IMR-90 (cell line): ENCODE measurements around the gene ARFGAP3. TPM values are rescaled to one million over a fixed set of nuclear protein-coding genes. Genes with fewer than 3 reads are reported as not detected.

Experiments used
- ATAC-seq: fragments of 200-7000 bp; cut with Tn5 transposase; 2 replicates; pipeline ENCODE4 v1.9.1; 2020; ENCODE audit warnings: low read depth, mild to moderate bottlenecking, moderate library complexity
- BruUV-seq: library from RNA; stranded (reverse); fragments of 400-500 nt; replicated peaks from 2 replicates; lab custom pipeline; 2021; lab: Mats Ljungman, UMichigan
- CTCF ChIA-PET: fragments of 300-600 bp; formaldehyde crosslinking; extraction: SDS; loops from one replicate; lab custom pipeline; 2021; ENCODE audit warnings: antibody characterized with exemption; lab: Yijun Ruan, JAX
- POLR2A ChIA-PET: fragments of 300-600 bp; sonication (Branson Sonifier 250); formaldehyde crosslinking; loops from one replicate; lab custom pipeline; 2022; ENCODE audit warnings: antibody characterized with exemption; ENCODE audit not compliant: unreplicated experiment; lab: Charles Lee
- DNase-seq: peaks from one replicate; pipeline ENCODE4 v3.0.0; 2013
- H2AFZ ChIP-seq: replicated peaks from 2 replicates; pipeline ENCODE3; 2013; ENCODE audit warnings: low read length, mild to moderate bottlenecking; ENCODE audit not compliant: poor library complexity
- H2AK5ac ChIP-seq: 2 replicates; pipeline ENCODE4 v1.6.1; 2013; ENCODE audit warnings: low read depth, low read length, inconsistent platforms
- H2AK9ac ChIP-seq: replicated peaks from 2 replicates; pipeline ENCODE3; 2013; ENCODE audit warnings: mild to moderate bottlenecking, low read depth, low read length, moderate library complexity; ENCODE audit not compliant: poor library complexity
- H2BK120ac ChIP-seq: 2 replicates; pipeline ENCODE4 v1.6.1; 2013; ENCODE audit warnings: low read depth, low read length, inconsistent platforms
- H2BK15ac ChIP-seq: 3 replicates; pipeline ENCODE4 v1.6.1; 2013; ENCODE audit warnings: low read depth, low read length, inconsistent platforms
- H2BK20ac ChIP-seq: 2 replicates; pipeline ENCODE4 v1.6.1; 2013; ENCODE audit warnings: low read depth, mild to moderate bottlenecking, inconsistent platforms, low read length, moderate library complexity
- H2BK5ac ChIP-seq: 2 replicates; pipeline ENCODE4 v1.6.1; 2013; ENCODE audit warnings: mild to moderate bottlenecking, low read depth, low read length, inconsistent platforms; ENCODE audit not compliant: poor library complexity, severe bottlenecking
- H3K14ac ChIP-seq: replicated peaks from 2 replicates; pipeline ENCODE4 v1.6.1; 2013; ENCODE audit warnings: low read depth, low read length, inconsistent platforms
- H3K18ac ChIP-seq: 2 replicates; pipeline ENCODE4 v1.6.1; 2013; ENCODE audit warnings: low read depth, low read length, control low read depth
- H3K23ac ChIP-seq: 2 replicates; pipeline ENCODE4 v1.6.1; 2013; ENCODE audit warnings: low read depth, low read length, inconsistent platforms
- H3K27ac ChIP-seq: 2 replicates; pipeline ENCODE4 v1.5.1; 2013; ENCODE audit warnings: mild to moderate bottlenecking, control low read depth, low read length; ENCODE audit not compliant: insufficient read depth
- H3K27me3 ChIP-seq: 2 replicates; pipeline ENCODE4 v1.6.1; 2013; ENCODE audit warnings: low read length; ENCODE audit not compliant: control insufficient read depth, insufficient read depth
- H3K36me3 ChIP-seq: 2 replicates; pipeline ENCODE4 v1.6.1; 2013; ENCODE audit warnings: low read length, mixed read lengths; ENCODE audit not compliant: control insufficient read depth, insufficient read depth
- H3K4ac ChIP-seq: 2 replicates; pipeline ENCODE4 v1.6.1; 2013; ENCODE audit warnings: low read depth, low read length, inconsistent platforms
- H3K4me1 ChIP-seq: 2 replicates; pipeline ENCODE4 v1.6.1; 2013; ENCODE audit warnings: low read length, mixed read lengths; ENCODE audit not compliant: control insufficient read depth, insufficient read depth
- H3K4me2 ChIP-seq: 2 replicates; pipeline ENCODE4 v1.6.1; 2013; ENCODE audit warnings: low read depth, mild to moderate bottlenecking, control low read depth, low read length, moderate library complexity
- H3K4me3 ChIP-seq: 2 replicates; pipeline ENCODE4 v1.5.1; 2013; ENCODE audit warnings: low read depth, mild to moderate bottlenecking, control low read depth, low read length, moderate library complexity; ENCODE audit not compliant: insufficient read depth
- H3K56ac ChIP-seq: 2 replicates; pipeline ENCODE4 v1.6.1; 2013; ENCODE audit warnings: low read length, inconsistent platforms; ENCODE audit not compliant: insufficient read depth; ENCODE audit errors: extremely low read depth
- H3K79me1 ChIP-seq, 2 experiments: 2 replicates each; pipeline ENCODE4 v1.6.1; 2013; ENCODE audit warnings: low read length in 2 of 2, inconsistent platforms in 1 of 2, low read depth in 1 of 2
- H3K9ac ChIP-seq: 2 replicates; pipeline ENCODE4 v1.6.1; 2013; ENCODE audit warnings: low read depth, low read length, control low read depth
- H3K9me1 ChIP-seq: 2 replicates; pipeline ENCODE4 v1.6.1; 2013; ENCODE audit warnings: low read length, inconsistent platforms; ENCODE audit not compliant: insufficient read depth
- H3K9me3 ChIP-seq: 2 replicates; pipeline ENCODE4 v1.6.1; 2013; ENCODE audit warnings: low read length; ENCODE audit not compliant: control insufficient read depth, insufficient read depth
- H4K20me1 ChIP-seq: 2 replicates; pipeline ENCODE4 v1.6.1; 2013; ENCODE audit warnings: low read length, inconsistent platforms; ENCODE audit not compliant: insufficient read depth
- H4K5ac ChIP-seq: 2 replicates; pipeline ENCODE4 v1.6.1; 2013; ENCODE audit warnings: mild to moderate bottlenecking, low read depth, low read length, control low read depth
- H4K8ac ChIP-seq, 2 experiments: 2 replicates each; pipeline ENCODE4 v1.6.1; 2013; ENCODE audit warnings: low read depth in 2 of 2, low read length in 2 of 2, control low read depth in 1 of 2, inconsistent platforms in 1 of 2
- H4K91ac ChIP-seq: 2 replicates; pipeline ENCODE4 v1.6.1; 2013; ENCODE audit warnings: low read depth, low read length, inconsistent platforms; ENCODE audit not compliant: insufficient read depth
- BHLHE40 ChIP-seq: fragments of 150-350 bp; IDR thresholded peaks from 2 replicates; pipeline ENCODE4 v1.6.1; 2016; ENCODE audit warnings: mild to moderate bottlenecking, low read depth, low read length
- CEBPB ChIP-seq: IDR thresholded peaks from 2 replicates; pipeline ENCODE4 v1.6.1; 2012; ENCODE audit warnings: low read depth, low read length, improper control_type of control experiment
- CHD1 ChIP-seq: IDR thresholded peaks from 2 replicates; pipeline ENCODE4 v1.6.1; 2012; ENCODE audit warnings: low read depth, low read length, improper control_type of control experiment
- FOS ChIP-seq: fragments of 150-350 bp; IDR thresholded peaks from 2 replicates; pipeline ENCODE4 v1.6.1; 2016; ENCODE audit warnings: low read depth, low read length
- MAFK ChIP-seq: IDR thresholded peaks from 2 replicates; pipeline ENCODE4 v1.6.1; 2012; ENCODE audit warnings: low read depth, low read length, improper control_type of control experiment
- MAZ ChIP-seq: IDR thresholded peaks from 2 replicates; pipeline ENCODE4 v1.6.1; 2012; ENCODE audit warnings: low read depth, mild to moderate bottlenecking, low read length, improper control_type of control experiment, moderate library complexity, borderline replicate concordance
- MXI1 ChIP-seq: IDR thresholded peaks from 2 replicates; pipeline ENCODE4 v1.6.1; 2012; ENCODE audit warnings: low read depth, mild to moderate bottlenecking, low read length, moderate library complexity, borderline replicate concordance
- NFE2L2 ChIP-seq: fragments of 150-350 bp; IDR thresholded peaks from 2 replicates; pipeline ENCODE4 v1.6.1; 2016; ENCODE audit warnings: low read depth, mild to moderate bottlenecking, low read length
- POLR2A ChIP-seq: IDR thresholded peaks from 2 replicates; pipeline ENCODE4 v1.6.1; 2012; ENCODE audit warnings: mild to moderate bottlenecking, low read depth, low read length
- RAD21 ChIP-seq: IDR thresholded peaks from 2 replicates; pipeline ENCODE4 v1.6.1; 2012; ENCODE audit warnings: low read length, improper control_type of control experiment
- RCOR1 ChIP-seq: IDR thresholded peaks from 2 replicates; pipeline ENCODE4 v1.6.1; 2012; ENCODE audit warnings: mild to moderate bottlenecking, low read length, improper control_type of control experiment; ENCODE audit not compliant: insufficient replicate concordance
- RFX5 ChIP-seq: IDR thresholded peaks from 2 replicates; pipeline ENCODE4 v1.8.0; 2012; ENCODE audit warnings: low read depth, mild to moderate bottlenecking, low read length, moderate library complexity
- SMC3 ChIP-seq: fragments of 150-350 bp; IDR thresholded peaks from 2 replicates; pipeline ENCODE4 v1.6.1; 2016; ENCODE audit warnings: low read depth, mild to moderate bottlenecking, antibody characterized with exemption, low read length, moderate library complexity
- WGBS, 2 experiments: methylation state at CpG; one replicate each; pipeline versions ENCODE4 v1.1.5 to v1.1.7; 2013; ENCODE audit warnings: missing lambda C conversion rate in 2 of 2; ENCODE audit not compliant: insufficient read length in 1 of 2; ENCODE audit errors: extremely low coverage in 2 of 2; 5-methylcytosine and 5-hydroxymethylcytosine counted together
- dilution Hi-C: fragments of 300-500 bp; cut with HindIII; formaldehyde crosslinking; loops from one replicate; pipeline ENCODE4 v1.14.3; 2018; ENCODE audit warnings: low sequenced_read_pairs; ENCODE audit not compliant: unreplicated experiment
- in situ Hi-C: fragments of 300-500 bp; cut with MboI; formaldehyde crosslinking; loops from 3 replicates; pipeline ENCODE4 v1.14.3; 2019; ENCODE audit warnings: low sequenced_read_pairs, inconsistent platforms, mixed read lengths
- intact Hi-C: fragments of 100-400 bp; cut with micrococcal nuclease; formaldehyde crosslinking; loops from 2 replicates; pipeline ENCODE4 v1.10.0; 2022
- polyA plus RNA-seq, 3 experiments: library from polyadenylated mRNA; depleted of rRNA; stranded (reverse); fragments of >200 nt; gene quantifications; 2 replicates each; pipeline ENCODE4 v1.2.3, GENCODE V29; 2012; ENCODE audit warnings: low replicate concordance in 1 of 3
- total RNA-seq: library from RNA; depleted of rRNA; stranded (reverse); fragments of >200 nt; gene quantifications from 2 replicates; pipeline ENCODE4 v1.2.3, GENCODE V29; 2012
- TF ChIP-seq, protein P1 (sequence below): fragments of 150-350 bp; IDR thresholded peaks from 2 replicates; pipeline ENCODE4 v1.6.1; 2016; ENCODE audit warnings: low read depth, mild to moderate bottlenecking, low read length, moderate library complexity, borderline replicate concordance
- TF ChIP-seq, protein P2 (sequence below): conservative IDR thresholded peaks from 2 replicates; pipeline ENCODE4 v1.5.1; 2012; ENCODE audit warnings: mild to moderate bottlenecking, low read depth, low read length, improper control_type of control experiment

The ARFGAP3 gene
- total and polyA plus RNA-seq, 2 of the 4 experiments (the other 2 are of a cell fraction) = 50.0 to 70.1 TPM

DNA sequence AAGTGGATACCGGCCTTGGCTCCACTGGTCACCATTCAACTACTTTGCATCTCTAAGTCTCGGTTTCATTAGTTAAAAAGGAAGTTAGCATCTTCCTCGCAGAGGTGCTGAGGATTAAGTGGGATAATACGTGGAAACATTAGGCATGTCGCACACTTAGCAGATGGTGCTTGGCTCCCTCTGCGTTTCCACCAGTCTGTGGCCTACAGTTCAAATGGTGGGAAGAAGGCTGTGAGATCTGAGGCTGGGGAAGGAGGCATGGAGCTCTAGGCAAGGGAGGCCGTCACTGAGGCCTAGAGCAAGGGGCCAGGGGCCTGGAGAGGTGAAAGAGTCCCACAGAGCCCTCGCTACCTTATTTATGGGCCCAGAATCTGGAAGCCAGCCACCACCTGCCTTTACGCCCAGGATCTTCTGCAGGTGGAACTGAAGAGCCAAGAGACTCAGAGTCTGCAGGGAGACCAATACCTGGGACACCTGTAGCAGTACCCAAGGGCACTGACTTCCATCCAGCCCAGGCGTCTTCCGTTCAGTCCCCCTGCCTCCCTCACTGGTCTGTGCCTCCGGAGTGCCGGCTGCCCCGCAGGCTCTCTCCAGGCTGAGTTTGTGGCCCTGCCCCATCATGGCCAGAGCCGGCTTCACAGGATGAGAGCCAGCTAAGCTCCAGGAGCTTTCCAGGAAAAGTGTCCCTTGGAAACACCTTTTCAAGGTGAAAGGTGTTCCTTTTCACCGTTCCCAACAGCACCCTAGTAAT lies 70.3 kb downstream of the ARFGAP3 start:
- Histone ChIP-seq H4K20me1 (peaks cover 9% of the 10 kb centered on the region), H2AK5ac (peak overlapping the region; percentile 54; the same call in 1 of the 2 replicates), H3K9ac (no peak overlapping the region), H3K27me3 (no peaks in the 10 kb centered on the region), H3K9me1 (peaks cover 11% of the 10 kb centered on the region), H3K56ac (no peak overlapping the region), H2BK120ac (no peak overlapping the region), H4K91ac (no peak overlapping the region), H3K4me2 (no peak overlapping the region), H2BK15ac (no peak overlapping the region), H3K4me1 (peaks cover 10% of the 10 kb centered on the region), H4K5ac (no peak overlapping the region), H3K23ac (no peak overlapping the region), H2BK5ac (no peak overlapping the region), H3K14ac (no peak overlapping the region), H2AK9ac (no peak overlapping the region), H3K18ac (no peak overlapping the region), H4K8ac (no peak overlapping the region), H3K36me3 (no peaks in the 10 kb centered on the region), H2BK20ac (no peak overlapping the region), H3K4ac (no peak overlapping the region), H3K79me1 (peaks cover 0 to 3% of the 10 kb centered on the region in 2 experiments; a peak in 1 of 4 replicates), H3K9me3 (no peaks in the 10 kb centered on the region), H3K27ac (no peak overlapping the region), H3K4me3 (no peak overlapping the region), H2AFZ (no peak overlapping the region)
- POLR2A ChIA-PET = no interaction called here
- in situ Hi-C loops (loop anchor here (10.0 kb wide), 1 partner anchor 122 kb away; no protein-coding TSS in a partner anchor), dilution Hi-C loops (no loop called here), intact Hi-C loops (no loop called here)
- 86% methylated on average over 7 of the region's 16 CpGs; no CpG with 5 or more reads in 1 of the 2 experiments for WGBS, 2 experiments
- ATAC-seq = no peak
- no TSS peak for BruUV-seq
- CTCF ChIA-PET = no interaction called here
- no peak for DNase-seq
- no peak for TF ChIP-seq CEBPB
- no peak for TF ChIP-seq RFX5
- TF ChIP-seq, protein P1, sequence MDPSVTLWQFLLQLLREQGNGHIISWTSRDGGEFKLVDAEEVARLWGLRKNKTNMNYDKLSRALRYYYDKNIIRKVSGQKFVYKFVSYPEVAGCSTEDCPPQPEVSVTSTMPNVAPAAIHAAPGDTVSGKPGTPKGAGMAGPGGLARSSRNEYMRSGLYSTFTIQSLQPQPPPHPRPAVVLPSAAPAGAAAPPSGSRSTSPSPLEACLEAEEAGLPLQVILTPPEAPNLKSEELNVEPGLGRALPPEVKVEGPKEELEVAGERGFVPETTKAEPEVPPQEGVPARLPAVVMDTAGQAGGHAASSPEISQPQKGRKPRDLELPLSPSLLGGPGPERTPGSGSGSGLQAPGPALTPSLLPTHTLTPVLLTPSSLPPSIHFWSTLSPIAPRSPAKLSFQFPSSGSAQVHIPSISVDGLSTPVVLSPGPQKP = no peak
- no peak for TF ChIP-seq CHD1
- TF ChIP-seq MAZ = no peak
- TF ChIP-seq POLR2A = no peak
- no peak for TF ChIP-seq RAD21
- no peak for TF ChIP-seq RCOR1
- TF ChIP-seq MAFK = no peak
- TF ChIP-seq, protein P2, sequence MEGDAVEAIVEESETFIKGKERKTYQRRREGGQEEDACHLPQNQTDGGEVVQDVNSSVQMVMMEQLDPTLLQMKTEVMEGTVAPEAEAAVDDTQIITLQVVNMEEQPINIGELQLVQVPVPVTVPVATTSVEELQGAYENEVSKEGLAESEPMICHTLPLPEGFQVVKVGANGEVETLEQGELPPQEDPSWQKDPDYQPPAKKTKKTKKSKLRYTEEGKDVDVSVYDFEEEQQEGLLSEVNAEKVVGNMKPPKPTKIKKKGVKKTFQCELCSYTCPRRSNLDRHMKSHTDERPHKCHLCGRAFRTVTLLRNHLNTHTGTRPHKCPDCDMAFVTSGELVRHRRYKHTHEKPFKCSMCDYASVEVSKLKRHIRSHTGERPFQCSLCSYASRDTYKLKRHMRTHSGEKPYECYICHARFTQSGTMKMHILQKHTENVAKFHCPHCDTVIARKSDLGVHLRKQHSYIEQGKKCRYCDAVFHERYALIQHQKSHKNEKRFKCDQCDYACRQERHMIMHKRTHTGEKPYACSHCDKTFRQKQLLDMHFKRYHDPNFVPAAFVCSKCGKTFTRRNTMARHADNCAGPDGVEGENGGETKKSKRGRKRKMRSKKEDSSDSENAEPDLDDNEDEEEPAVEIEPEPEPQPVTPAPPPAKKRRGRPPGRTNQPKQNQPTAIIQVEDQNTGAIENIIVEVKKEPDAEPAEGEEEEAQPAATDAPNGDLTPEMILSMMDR = no peak
- no peak for TF ChIP-seq FOS
- TF ChIP-seq SMC3 = no peak
- no peak for TF ChIP-seq NFE2L2
- TF ChIP-seq BHLHE40 = no peak
- TF ChIP-seq MXI1 = no peak
